Loucy (cell line): ENCODE data around the gene NBDY.

Experiments
- EZH2phosphoT487 ChIP-seq: fragments of 200-600 bp; IDR thresholded peaks from 2 replicates; pipeline ENCODE4 v1.6.1; 2018; ENCODE audit warnings: antibody characterized with exemption, mild to moderate bottlenecking, moderate library complexity, borderline replicate concordance
- TF ChIP-seq, protein P1 (sequence below): fragments of 200-600 bp; sonication (generic); conservative IDR thresholded peaks from 2 replicates; pipeline ENCODE4 v1.5.1; 2014; ENCODE audit warnings: mild to moderate bottlenecking, antibody characterized with exemption, low read length

DNA sequence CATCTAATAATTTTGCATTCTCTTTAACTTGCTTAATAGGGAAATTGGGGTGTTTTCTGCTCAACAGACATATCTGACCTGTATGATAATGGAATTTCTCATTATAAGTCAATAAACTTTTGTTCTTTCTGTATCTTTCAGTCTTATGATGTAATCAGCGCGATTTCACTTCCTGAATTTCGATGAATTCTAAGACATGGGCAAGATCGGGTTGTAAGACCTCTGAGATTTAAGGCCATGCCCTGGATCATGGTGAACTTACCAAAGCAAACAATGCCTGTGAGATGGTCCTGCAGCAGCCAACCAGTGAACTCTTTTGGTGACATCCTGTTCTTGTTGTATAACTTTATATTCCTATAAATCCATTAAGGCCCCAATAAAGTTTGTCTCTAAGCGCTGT is 88.1 kb downstream of the NBDY start:
- TF ChIP-seq, protein P1, sequence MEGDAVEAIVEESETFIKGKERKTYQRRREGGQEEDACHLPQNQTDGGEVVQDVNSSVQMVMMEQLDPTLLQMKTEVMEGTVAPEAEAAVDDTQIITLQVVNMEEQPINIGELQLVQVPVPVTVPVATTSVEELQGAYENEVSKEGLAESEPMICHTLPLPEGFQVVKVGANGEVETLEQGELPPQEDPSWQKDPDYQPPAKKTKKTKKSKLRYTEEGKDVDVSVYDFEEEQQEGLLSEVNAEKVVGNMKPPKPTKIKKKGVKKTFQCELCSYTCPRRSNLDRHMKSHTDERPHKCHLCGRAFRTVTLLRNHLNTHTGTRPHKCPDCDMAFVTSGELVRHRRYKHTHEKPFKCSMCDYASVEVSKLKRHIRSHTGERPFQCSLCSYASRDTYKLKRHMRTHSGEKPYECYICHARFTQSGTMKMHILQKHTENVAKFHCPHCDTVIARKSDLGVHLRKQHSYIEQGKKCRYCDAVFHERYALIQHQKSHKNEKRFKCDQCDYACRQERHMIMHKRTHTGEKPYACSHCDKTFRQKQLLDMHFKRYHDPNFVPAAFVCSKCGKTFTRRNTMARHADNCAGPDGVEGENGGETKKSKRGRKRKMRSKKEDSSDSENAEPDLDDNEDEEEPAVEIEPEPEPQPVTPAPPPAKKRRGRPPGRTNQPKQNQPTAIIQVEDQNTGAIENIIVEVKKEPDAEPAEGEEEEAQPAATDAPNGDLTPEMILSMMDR: no peak
- no peak for TF ChIP-seq EZH2phosphoT487
